GM21390 (cell line): ENCODE measurements around the gene PCBP4.
"Not testable (repeated sequence)": the region's sequence is repeated elsewhere in the genome, so short reads cannot be mapped to it uniquely, and the experiment has no call there.

Experiments
- ATAC-seq: cut with Tn5 transposase; IDR thresholded peaks from one replicate; pipeline ENCODE4 v1.9.1; 2021; ENCODE audit not compliant: unreplicated experiment

PCBP4 gene

DNA sequence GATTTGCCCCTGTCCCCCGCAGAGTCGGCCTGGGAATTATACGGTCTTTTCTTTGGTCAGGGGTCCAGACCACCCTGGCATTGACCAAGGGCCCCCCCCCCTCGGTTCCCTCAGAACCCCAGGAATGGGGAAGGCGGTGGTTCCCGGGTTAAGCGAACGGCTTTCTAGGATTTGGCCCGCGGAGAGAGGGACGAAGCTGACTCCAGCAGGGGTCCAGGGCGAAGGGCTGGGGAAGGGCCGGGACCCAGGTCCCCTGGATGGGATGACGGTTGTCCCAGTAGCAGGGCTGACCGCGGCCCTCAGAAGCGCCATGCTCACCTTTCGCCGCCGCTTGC, 25.8 kb downstream of the PCBP4 start:
- ATAC-seq = no peak

DNA sequence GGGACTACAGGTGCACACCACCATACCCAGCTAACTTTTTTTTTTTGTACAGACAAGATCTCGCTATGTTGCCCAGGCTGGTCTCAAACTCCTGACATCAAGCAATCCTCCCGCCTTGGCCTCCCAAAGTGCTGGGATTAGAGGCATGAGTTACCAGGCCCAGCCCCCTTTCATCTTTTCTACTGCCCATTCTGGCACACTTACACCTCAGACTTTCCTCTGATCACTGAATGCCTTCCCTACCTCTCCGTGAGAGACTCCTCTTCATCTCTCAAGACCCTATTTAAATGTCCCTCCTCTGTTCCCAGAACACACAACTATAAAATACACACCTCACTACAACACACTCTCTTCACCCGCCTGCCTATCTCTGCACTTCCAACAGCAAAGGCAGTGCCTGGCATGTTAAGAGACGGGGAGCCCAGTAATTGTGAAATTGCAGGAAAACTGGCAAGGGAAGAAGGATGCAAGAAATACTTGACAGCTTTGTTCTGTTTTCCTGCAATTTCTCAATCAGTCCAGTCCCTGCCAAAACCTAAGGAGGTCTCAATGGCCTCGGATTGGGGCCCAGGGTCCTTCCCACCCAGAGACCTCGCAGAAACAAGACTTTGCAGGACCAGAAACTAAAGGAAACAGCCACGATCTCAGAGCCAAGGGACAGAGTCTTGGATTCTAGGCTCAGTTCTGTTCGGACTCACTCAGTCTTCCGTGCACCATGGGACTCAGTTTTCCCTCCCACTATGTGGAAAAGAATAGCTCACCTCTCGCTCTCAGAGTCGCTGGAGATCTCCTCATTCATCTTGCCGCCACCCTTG, 26.4 kb downstream of the PCBP4 start:
- ATAC-seq = no peak

DNA sequence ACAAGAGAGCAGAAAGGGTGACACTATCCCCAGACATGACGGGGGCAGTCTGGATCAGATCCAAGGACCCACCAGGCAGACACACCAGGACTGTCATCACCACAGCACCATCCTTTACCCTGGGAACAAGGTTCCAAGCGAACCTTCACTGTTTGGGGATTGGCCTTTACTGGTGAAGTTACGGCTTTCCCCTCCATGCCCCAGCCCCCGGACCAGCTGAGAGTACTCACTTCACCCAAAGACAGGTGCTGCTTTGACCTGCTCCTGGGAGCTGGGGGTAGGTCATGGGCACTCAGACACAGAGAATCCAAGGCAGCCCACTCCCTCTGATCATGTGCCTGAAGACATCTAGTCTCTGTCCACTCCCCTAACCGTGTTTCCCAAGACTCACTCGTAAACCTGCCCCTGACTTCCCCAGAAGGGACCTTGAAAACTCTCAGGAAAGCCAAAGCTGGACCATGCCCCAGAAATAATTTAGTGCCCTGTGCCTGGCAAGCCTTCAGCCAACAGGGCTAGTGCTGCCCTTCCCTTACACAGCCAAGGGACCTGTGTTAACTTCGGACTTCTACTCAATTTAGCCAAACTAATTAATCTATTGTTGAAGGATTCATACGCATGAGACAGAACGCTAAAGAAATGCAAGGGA, 28.4 kb downstream of the PCBP4 start:
- no peak for ATAC-seq

DNA sequence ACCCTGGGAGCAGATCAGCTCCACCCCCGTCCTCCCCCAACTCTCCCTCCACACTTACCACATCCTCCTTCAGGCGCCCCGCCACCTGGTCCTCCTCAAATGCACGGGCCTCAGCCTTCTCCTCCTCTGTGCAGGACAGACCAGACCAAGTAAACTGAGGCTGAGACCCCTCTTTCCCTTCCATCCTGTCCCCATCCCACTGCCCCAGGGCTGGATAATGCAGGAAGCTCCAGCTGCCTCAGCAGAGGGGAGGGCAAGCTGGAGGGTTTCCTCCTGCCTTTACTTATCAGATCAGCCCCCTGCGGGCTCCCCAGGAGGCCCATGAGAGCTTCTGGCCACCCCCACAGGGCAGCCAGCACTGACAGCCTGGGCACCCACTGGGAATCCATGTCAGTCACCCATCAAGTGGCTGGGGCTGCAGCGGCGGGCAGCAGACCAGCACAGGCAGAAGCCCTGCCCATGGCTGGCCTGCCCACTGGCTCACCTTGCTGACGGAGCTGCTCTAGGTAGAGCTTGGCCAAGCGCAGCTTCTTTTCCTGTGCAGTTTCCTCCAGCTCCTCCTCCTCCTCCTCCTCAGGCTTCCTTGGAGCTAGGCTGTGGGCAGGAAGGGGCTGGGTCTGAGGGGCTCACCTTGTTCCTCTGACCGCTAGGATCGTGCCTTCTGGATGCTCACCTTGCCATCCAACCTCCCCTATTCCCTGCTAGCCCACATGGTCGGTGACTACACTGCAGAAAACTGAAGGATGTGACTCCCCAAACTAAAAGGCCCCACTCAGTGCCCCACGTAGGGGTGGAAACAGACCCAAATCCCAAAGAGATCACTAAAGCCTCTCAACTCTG, 29.4 kb downstream of the PCBP4 start:
- ATAC-seq = no peak

DNA sequence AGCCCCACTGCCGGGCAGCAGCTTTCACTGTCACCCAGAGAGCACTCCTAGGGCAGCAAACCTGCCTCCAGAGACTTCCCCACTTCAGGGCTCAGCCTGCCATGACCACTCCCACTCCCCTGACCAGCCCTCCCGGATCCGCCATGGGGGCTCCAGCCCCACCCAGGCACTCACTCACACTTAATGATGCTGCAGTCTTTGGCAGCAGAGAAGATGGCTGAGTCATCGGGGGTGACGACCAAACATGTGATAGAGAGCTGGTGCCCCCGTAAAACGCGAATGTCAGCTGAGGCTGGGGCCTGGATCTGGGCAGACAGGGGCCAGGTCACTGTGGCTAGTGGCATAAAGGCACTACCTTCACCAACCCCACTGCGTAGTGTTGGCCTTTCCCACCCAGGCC, 30.2 kb downstream of the PCBP4 start:
- ATAC-seq = no peak

DNA sequence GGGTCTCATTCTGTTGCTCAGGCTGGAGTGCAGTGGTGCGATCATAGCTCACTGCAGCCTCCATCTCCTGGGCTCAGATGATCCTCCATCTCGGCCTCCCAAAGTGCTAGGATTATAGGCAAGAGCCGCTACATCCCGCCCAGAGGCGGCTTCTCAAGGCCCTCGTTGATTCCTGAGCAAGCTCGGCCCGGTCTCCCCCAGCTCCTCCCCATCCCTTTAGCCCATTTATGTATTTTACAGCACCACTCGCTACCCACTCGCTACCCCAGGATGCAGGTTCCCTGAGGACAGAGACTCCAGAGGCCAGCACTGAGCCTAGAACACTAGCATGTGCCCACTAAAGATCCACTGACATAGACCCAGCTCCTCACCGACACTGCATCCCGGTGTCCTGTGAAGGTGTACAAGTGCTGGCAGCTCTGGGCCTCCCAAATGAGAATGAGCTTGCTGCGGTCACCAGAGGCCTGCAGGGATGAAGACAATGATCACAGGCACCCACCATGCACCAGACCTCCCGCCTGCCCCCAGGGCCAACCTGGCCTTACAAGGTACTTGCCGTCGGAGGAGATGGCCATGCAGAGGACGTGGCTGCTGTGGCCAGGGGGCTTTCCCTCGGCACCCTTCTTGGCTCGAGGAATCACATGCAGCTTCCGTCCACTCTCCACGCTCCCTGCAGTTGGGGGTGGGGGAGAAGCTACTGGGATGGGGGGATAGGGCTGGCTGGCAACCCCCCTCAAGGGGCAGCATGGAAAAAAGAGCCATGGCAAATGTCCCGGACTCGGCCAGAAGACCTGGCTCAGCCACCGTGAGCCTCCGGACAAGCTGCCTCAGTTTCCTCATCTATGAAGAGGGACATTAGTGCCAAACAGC, 31.1 kb downstream of the PCBP4 start:
- no peak for ATAC-seq

DNA sequence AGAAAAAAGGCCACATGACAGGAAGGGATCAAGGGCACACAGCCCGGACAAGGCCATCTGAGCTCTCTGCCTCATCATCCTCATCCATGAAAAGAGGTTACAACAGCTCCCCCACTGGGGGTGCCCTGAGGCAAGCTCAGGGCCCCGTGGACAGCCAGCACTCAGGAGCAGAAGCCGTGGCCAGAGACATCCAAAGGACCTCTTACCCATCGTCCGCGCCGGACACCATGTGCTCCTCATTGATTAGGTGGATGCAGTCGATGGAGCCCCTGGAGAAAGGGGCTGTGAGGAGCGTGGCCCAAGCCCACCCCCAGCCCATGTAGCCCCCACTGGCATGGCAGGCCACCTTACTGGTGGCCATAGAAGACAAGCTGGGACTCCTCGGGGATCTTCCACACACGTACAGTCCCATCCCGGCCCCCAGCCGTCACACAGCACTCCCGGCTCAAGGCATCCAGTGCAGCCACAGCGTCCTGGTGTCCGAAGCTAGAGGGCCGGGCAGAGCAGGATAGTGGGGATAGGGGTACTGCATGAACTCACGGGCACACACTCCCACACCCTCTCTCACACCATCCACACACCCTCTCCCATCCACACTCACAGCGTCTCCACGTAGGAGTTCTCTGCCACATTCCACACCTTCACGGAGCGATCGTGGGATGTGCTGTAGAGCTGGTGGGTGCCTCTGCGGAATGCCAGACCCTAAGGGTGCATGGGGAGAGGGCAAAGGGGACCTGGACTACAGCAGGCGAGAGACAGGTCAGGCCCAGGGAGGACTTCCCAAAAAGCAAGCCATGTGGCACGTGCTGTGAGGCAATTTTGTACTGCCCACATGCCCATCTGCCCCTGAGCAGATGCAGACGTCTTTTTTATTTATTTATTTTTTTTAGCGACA, 32.0 kb downstream of the PCBP4 start:
- ATAC-seq = no peak

DNA sequence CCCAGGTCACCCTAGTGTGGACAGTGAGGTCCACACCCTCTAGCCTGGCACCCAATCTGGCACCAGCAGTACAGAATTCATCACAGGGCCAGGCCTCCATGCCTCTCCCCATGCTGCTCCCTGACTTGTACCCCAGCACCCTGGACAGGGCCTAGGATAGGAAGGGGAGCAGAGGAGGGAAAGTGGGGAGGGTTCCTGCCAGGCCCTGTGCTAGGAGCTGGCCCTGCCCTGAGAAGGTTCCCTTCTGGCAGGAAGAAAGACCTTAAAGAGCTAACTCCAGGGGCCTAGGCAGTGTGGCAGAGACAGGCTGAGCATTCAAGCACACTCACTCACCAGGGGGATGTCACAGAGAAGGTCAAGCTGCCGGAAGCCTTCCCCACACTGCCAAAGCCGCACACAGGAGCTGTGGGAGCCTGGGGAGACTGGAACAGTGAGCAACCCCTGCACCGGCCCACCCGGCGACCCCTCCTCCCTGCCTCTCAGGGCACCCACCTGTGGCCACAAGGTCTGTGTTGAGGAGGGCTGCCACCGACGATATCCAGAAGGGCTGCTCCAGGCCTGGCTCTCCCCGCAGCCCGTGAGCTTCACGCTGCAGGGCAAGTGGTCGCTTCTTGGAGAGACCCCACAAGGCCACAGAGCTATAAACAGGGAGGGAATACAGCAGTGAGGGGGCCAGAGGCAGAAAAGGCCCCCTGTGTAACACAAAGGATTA, 33.0 kb downstream of the PCBP4 start:
- no peak for ATAC-seq

DNA sequence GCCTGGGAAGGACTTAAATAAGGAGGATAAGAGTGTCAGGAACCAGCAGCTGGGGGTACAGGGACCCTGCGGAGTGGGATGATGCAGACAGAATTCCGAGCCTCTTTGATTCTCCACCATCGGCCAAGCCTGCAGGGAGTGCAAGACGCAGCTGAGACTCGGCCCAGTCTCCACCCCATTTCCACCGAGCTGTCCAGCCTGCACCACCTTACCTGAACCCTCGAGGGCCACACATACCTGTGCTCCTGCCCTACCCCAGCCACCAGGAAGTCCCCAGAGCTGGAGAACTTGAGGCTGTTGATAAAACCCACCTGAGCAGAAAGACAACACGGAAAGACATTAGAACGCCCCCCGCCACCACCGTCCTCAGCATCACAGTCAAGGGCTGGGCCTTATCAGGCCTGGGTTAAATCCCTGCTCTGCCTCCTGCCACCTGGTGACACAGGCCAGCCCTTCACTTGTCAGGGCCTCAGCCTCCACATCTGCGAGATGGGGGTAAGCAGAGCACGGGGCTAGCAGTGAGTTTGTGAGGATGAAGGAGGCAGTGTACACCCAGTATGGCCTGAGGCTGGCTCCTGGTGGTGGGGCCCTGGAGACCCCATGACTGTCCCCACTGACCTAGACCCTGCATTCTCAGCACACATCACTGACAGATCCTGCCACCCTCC, 33.6 kb downstream of the PCBP4 start:
- no peak for ATAC-seq

DNA sequence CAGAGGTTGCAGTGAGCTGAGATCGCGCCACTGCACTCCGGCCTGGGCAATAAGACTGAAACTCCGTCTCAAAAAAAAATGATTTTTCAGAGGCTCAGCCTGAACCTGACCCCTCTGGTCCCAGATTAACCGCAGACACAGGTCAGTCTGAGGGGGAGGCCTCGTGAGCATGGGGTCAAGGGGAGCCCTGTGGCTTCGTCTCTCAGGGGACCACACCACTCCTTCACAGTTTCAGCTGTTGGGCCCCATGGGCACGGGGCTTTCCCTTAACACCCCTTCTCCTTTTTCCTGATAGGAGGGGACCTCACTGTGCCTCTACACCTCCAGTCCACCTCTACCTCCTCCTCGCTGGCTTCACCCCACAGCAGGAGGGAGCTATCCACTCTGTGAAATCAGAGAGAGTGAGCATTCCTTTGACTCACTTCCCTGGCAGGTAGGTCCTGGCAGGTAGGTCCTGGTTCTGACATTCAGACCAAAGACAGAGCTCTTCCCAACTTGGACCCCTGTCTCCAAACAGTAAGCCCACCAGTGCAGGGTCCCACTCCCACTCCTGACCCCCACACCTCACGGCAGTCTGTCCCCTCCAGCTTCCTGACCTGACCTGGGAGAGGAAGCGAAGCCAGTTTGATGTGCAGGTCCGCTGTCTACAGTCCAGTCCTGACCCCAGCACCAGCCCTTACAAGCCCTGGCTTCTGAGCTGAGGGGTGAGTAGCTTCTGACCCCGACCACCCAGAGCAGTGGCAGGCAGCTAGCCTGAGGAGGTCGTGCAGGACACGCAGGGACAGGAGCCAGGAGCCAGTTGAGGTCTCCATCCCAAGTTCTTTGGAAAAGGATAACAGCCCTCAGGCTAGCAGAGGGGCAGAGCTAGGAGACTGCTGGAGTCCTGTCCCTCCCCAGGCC, 34.5 kb downstream of the PCBP4 start:
- ATAC-seq = no peak

DNA sequence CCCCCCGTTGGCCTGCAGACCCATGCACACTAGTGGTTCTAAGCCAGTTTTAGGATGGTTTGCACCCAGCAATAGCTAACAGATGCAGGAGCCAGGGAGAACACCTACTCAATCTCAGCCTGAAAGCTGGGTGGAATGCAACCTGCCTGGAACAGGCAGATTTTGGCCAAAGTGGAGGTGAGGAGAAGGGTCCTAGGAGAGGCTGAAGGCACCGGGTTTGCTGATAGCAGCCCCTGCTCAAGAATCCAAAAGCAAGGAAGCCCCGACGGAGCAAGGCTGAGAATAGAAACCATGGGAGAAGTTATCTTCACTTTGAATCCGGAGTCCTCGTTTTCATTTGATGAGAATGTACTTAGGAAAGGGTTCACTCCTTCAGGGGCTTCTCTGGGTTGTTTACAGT, 35.5 kb downstream of the PCBP4 start:
- ATAC-seq = no peak

DNA sequence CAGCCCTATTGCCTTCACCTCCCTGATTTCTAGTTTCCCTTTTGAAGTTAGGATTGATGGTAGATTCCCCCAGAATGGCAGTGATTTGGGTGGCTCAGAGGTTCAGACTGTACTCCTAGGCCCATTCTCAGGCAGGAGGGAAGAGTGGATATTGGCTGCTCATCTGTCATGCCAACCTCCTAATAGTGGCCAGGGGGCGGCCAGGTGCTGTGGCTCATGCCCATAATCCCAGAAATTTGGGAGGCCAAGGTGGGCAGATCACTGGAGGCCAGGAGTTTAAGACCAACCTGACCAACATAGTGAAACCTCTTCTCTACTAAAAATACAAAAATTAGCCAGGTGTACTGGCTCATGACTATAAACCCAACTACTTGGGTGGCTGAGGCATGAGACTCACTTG, 36.8 kb downstream of the PCBP4 start:
- ATAC-seq = no peak

DNA sequence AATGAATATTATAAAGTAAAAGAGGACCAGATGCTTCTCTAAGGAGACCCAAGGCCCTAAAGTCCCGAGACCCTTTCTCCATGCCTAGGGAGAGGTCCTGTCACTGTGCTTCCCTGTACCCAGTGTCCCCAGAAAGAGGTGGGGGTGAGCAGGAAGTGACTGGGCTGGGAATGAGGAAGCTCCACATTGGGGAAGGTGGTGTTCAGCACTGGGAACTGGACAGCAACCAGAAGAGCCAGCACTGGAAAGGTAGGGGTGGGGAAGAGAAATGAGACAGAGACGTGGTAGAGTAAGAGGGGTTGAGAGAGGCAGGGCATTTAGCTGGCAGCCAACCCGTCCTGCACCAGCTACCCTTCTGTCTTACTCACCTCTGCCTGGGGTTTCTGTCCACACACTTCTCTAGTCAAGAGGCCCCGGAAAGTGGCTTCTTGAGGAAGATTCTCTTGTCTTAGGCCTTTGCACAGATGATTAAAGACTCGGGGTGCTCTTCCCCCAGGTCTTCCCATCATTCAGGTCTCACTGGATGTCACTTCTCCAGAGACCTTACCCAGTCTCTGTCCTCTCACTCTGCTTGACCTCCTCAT, 37.7 kb downstream of the PCBP4 start:
- ATAC-seq = no peak

DNA sequence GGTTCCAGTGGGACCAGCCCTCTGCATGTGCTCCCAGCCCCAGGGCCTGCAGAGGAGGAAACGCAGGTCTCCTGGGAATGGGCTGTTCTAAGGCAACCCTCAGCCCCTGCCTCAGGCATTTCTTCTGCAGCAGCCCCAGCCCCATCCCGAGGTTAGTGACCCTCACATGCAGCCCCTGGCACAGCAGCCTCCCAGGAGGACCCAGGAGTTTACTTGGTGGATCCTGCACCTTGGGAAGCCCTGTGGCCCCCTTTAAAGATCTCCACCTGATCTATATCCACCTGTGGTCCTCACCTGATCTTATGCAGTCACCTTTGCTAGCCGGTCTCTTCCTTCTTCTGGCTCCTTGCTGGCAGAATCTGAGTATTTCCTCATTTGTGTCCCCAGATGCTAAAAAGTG, 38.3 kb downstream of the PCBP4 start:
- ATAC-seq = not testable (repeated sequence)

DNA sequence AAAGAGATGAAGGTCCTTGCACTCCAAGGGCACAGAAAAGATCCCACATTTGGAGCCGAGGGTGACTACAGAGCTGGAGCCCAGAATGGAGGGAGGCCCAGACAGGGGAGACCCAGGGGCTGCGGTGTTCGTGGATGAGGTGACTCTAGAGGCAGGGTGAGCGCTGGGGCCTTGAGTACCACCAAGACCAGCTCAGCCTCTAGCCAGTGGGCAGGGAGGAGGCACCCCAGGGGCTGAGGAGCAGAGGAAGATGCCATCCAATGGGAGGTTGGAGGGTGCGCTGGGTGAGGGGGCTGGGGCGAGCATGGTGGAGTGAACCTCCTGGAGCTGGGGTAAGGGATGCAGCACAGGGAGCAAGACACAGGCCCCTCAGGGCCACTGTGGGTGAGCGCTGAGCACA, 38.8 kb downstream of the PCBP4 start:
- no peak for ATAC-seq

DNA sequence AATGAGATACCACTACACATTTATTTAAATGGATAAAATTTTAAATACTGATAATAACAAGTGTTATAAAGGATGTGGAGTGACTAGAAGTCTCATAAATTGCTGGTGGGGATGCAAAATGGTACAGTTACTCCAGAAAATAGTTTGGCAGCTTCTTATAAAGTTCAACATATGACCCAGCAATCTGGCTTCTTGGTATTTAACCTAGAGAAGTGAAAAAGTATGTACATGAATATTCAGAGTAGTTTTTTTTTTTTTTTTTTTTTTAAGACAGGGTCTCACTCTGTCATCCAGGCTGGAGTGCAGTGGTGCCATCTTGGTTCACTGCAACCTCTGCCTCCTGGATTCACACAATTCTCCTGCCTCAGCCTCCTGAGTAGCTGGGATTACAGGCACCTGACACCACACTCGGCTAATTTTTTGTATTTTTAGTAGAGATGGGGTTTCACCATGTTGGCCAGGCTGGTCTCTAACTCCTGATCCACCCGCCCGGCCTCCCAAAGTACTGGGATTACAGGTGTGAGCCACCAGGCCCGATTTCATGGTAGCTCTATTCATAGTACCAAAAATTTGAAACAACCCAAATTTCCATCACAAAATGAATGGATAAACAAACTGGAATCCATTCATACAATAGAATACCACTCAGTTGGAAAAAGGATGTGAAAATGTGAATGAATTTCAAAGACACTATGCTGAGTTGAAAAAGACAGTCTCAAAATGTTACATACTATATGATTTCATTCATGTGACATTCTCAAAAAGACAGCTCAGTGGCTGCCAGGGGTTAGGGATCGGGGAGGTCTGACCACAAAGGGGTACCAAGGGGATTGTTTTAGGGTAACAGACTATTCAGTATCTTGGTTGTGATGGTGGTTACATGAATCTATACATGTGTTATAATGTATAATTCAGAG, 39.9 kb downstream of the PCBP4 start:
- ATAC-seq = no peak
